GM12801 (cell line): ENCODE data around the gene CRIP1.

ENCODE experiments used
- CTCF ChIP-seq: IDR thresholded peaks from one replicate; pipeline ENCODE4 v1.5.1; 2011; ENCODE audit warnings: control low read depth; ENCODE audit not compliant: insufficient read length; ENCODE audit errors: extremely low read depth

The CRIP1 gene

GRCh38 chr14:105501504-105502291 is 15.0 kb downstream of the CRIP1 start:
- TF ChIP-seq CTCF, result no peak

- no peak for TF ChIP-seq CTCF
Measured at GRCh38 chr14:105502446-105503295, 16.0 kb downstream of the CRIP1 start.

- TF ChIP-seq CTCF, result no peak
Measured at GRCh38 chr14:105503296-105503640, 16.6 kb downstream of the CRIP1 start.

- TF ChIP-seq CTCF, result no peak
Measured at GRCh38 chr14:105503935-105504692, 17.4 kb downstream of the CRIP1 start.

GRCh38 chr14:105505101-105505500 is 18.4 kb downstream of the CRIP1 start:
- TF ChIP-seq CTCF, result no peak

- no peak for TF ChIP-seq CTCF
Measured at GRCh38 chr14:105507247-105507646, 20.6 kb downstream of the CRIP1 start.

GRCh38 chr14:105508069-105508468 is 21.4 kb downstream of the CRIP1 start:
- no peak for TF ChIP-seq CTCF
